ENCODE measurements around the gene KCNG2. TPM values are rescaled to one million over a fixed set of nuclear protein-coding genes. Genes with fewer than 3 reads are reported as not detected.

The KCNG2 gene
- polyA plus RNA-seq, 3 donors, result 0.05 to 0.45 (median 0.42) TPM

DNA sequence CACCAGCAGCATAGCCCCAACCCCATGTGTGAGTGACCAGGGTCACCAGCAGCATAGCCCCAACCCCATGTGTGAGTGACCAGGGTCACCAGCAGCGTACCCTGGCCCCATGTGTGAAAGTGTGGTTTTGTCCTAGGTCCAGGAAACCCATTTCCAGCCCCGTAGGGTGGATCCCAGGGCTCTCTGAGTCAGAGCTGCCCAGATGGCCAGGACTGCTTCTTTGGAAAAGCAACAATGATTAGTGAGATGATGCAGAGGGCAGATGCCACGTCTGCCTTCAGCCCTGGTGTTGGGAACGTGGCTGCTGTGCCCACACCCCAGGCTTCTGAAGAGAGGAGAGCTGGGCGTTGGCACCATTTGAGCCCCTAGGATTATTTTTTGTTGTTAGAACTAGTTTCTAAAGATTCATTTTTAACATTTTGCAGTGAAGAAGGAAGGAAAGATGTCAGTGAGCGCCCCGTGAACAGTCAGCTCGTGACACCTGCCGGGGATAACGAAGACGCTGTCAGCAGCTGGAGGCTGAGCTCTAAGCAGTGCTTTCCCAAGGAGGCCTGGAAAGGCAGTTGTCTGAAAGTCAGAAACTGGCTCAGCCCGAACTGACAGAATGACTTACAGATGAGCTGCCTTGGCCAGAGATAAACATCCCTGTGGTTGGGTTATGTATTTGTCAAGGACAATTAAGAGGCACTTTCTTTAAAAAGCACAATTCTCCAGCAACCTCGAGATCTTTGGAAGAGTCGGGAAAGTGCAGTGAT, 32.1 kb upstream of the KCNG2 start:
- 59 to 63% (median 62%) methylated on average over 14 of the region's 14 CpGs for WGBS, 3 donors
- no peak overlapping the region for H3K27ac ChIP-seq (ENCODE audit: low read depth, low read length)

DNA sequence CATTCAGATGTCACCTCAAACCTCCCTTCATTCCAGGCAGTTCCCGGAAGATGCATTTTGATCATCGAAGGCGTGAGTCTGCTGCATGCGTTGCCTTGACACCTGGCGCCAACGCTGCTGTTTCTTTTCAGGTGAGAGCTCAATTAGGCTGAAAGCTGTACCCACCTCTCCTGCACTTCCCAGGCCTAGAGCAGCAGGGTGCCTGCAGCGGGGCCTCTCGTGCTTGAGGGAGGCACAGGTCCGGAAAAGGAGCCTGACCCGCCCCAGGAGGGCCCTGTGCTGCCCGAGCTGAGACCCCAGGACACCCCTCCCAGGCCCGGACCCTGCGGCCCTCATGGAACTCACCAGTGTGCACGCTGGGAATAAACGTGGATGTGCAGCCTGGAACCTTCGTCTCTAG, 31.4 kb upstream of the KCNG2 start:
- H3K27ac ChIP-seq (ENCODE audit: low read depth, low read length), result no peak overlapping the region
- WGBS, 3 donors, result 62 to 67% (median 62%) methylated on average over 16 of the region's 16 CpGs

- WGBS, 3 donors, result 39 to 56% (median 49%) methylated on average over 3 of the region's 3 CpGs
- H3K27ac ChIP-seq (ENCODE audit: low read depth, low read length), result no peak overlapping the region
Measured at GRCh38 chr18:79768745-79769144, 29.0 kb upstream of the KCNG2 start.

DNA sequence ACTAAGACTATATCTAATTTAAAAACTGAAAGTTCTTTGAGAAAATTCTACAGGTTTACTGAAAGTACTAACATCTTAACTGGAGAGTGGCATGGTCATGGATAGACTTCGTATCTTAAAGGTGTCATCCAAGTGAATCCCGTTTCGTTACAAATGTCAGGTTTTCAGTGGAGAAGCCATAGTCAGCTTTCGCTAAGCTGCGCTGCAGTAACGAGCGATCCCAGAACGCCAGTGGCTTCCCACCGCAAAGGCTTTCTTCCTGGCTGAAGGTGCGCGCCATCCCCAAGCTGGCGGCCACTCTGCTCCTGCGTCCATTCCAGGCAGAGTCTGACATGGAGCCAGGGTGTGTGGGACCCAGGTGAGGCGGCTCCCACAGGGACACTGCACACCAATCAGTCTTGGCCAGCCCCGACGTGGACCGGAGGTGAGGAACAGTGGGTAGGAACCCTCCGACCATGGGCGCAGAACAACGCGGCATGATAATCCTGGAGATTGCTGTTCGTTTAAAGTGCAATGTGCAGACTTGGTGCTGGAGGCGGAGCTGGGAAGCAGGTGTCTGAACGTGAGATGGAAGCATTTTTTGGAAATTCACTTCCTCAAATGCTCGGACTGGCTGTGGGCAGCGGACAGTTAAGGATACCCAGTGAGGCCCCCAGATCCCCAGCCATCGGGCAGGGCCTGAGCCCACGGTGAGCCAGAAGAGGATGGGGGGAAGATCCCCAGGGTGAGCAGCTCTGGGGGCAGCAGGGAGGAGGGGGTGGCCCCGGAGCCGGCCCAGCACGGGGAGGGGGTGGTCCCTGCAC, 27.8 kb upstream of the KCNG2 start:
- no peak overlapping the region for H3K27ac ChIP-seq (ENCODE audit: low read depth, low read length)
- 82 to 85% (median 84%) methylated on average over 30 to 31 of the region's 31 CpGs for WGBS, 3 donors

DNA sequence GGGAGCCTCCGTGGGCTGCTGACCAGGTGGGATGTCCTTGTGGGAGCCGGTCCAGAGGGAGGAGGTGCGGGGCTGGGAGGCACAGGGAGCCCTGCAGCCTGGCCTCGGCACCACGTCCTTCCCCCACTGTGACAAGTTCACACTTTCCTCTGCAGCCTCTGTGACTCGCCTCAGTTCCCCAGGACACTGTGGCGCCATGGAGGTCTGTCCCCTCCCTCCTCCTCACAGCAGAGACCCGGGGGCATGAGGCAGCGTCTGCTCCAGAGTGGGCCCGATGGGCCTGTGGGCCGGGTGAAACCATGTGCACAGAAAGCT, 27.3 kb upstream of the KCNG2 start:
- 66 to 69% (median 67%) methylated on average over 11 of the region's 11 CpGs for WGBS, 3 donors
- H3K27ac ChIP-seq (ENCODE audit: low read depth, low read length), result no peak overlapping the region

DNA sequence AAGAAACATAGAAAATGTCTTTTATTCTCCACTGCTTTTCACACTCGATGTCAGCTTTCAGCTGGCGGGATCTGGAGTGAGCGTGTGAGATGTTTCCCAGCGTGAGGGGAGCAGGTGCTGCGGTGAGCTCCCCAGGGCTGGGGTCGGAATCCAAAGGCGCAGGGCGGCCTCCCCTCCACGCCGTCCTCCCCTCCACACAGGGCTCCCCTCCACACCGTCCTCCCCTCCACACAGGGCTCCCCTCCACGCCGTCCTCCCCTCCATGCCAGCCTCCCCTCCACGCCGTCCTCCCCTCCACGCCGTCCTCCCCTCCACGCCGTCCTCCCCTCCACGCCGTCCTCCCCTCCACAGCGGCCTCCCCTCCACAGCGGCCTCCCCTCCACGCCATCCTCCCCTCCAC, 26.9 kb upstream of the KCNG2 start:
- WGBS, 3 donors, result 77 to 85% (median 82%) methylated on average over 11 to 23 of the region's 24 CpGs
- no peak overlapping the region for H3K27ac ChIP-seq (ENCODE audit: low read depth, low read length)

GRCh38 chr18:79771446-79772107, 26.2 kb upstream of the KCNG2 start:
- WGBS, 3 donors, result 68 to 69% (median 69%) methylated on average over 35 of the region's 35 CpGs
- H3K27ac ChIP-seq (ENCODE audit: low read depth, low read length), result no peak overlapping the region

- no peak overlapping the region for H3K27ac ChIP-seq (ENCODE audit: low read depth, low read length)
- WGBS, 3 donors, result 66 to 81% (median 71%) methylated on average over 33 to 38 of the region's 38 CpGs
Measured at GRCh38 chr18:79772108-79772864, 25.5 kb upstream of the KCNG2 start.

GRCh38 chr18:79772865-79773696, 24.7 kb upstream of the KCNG2 start:
- 85 to 93% (median 90%) methylated on average over 31 of the region's 31 CpGs for WGBS, 3 donors
- no peak overlapping the region for H3K27ac ChIP-seq (ENCODE audit: low read depth, low read length)

DNA sequence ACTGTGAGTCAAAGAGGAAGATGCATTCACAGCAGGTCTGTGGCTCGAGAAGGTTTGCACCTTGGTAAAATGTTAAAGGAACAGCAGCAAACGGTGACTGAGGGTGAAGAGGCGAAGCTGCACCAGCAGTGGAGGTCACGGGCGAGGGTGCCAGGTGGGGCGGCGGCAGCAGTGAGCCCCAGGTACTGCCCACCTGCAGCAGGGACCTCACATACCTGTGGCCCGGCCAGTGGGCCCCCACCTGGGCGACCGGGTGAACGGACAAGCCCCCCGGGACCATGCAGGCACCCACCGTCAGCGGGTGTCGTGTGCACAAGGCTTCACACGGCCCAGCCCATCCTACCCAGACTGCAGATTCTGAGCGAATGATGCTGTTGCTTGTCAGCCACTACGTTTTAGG, 23.6 kb upstream of the KCNG2 start:
- H3K27ac ChIP-seq (ENCODE audit: low read depth, low read length), result no peak overlapping the region
- WGBS, 3 donors, result 75 to 78% (median 77%) methylated on average over 18 of the region's 18 CpGs

DNA sequence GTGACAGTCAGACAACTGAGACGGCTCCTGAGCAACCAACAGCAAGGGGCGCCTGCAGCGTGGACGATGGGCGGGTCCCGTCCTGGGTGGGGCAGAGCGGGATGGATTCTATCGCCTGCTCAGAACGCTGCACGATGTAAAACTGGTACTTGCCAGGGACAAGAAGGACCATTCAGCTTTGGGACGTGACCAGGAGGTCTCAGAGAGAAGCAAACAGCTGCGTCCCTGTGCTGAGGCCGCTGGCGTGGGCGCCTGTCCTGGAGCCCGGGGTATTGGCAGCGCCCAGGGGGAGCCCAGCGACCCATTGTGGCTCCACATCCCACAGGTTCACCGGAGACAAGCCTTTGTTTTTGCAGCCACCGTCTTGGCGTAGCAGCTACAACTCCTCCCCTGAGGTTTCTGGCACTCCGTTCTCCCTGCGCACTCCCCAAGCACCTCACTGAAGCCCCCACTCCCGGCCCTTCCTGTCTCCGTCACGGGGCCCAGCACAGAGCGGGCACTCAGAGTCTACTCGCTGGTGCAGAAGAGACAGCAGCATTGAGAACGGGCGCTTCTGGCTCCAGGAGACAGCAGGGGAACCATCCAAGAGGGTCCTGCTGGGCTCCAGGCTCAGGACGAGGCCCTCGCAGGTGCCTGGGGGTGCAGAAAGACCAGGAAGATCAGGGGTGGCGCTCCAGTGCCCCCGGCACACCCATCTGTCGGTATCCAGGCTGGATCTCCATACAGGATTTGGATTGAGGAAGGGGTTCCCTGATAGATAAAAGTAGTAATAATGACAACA, 22.1 kb upstream of the KCNG2 start:
- WGBS, 3 donors, result 78 to 85% (median 82%) methylated on average over 35 of the region's 35 CpGs
- H3K27ac ChIP-seq (ENCODE audit: low read depth, low read length), result no peak overlapping the region

DNA sequence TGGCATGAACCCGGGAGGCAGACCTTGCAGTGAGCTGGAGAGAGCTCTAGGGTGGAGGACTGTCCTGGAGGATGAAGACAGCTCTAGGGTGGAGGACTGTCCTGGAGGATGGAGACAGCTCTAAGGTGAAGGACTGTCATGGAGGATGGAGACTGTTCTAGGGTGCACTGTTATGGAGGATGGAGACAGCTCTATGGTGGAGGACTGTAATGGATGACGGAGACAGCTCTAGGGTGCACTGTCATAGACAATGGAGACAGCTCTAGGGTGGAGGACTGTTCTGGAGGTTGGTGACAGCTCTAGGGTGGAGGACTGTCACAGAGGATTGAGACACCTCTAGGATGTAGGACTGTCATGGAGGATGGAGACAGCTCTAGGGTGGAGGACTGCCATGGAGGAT, 21.1 kb upstream of the KCNG2 start:
- 70 to 88% (median 84%) methylated on average over 2 of the region's 2 CpGs for WGBS, 3 donors
- no peak overlapping the region for H3K27ac ChIP-seq (ENCODE audit: low read depth, low read length)

DNA sequence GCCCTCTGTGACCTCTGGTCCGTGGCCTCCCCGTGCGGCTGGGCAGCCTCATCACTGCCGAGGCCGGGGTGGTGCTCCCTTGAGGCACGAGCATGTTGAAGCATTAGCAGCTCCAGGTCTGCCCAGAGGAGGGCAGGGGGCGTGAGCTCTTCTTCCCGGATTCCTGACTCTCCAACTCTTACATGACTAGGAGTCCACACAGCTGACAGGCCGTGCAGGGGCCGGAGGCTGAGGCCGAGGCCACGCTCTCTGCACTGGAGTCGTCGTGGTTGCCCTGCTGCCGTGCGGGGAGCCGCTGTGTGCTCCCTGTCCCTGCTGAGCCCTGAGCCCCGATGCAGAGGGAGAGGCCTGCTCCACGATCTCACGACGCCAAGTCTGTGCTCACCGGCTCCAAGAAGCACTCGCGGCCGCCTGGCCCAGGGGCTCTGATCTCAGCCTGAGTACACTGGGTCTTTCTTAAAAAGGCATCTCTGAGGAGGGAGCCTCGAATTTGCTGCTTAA, 19.4 kb upstream of the KCNG2 start:
- H3K27ac ChIP-seq (ENCODE audit: low read depth, low read length), result no peak overlapping the region
- WGBS, 3 donors, result 52 to 65% (median 63%) methylated on average over 26 of the region's 26 CpGs

- 73 to 82% (median 79%) methylated on average over 29 of the region's 29 CpGs for WGBS, 3 donors
Measured at GRCh38 chr18:79779021-79779699, 18.6 kb upstream of the KCNG2 start.

DNA sequence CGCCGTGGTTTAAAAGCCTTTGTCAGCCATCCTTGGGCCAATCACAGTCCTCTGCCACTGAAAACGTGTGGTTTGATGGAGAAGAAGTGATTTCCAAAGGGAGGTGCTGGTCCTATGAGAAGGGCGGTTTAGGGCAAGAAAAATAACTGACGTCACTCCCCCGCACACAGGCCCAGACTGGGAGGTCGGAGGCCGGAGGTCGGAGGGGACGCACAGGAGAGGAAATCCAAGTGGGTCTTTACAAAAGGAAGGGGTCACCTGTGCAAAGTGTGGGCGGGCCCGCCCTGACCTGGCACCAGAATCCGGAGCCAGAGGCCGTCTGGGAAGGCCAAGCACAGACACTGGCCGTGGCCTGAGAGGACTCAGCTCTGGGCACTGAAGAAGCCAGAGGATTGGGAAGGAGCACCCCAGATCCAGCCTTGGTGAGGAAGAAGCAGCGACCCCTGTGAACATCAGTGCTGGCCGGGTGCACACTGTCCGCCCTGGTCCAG, 18.0 kb upstream of the KCNG2 start:
- WGBS, 3 donors, result 78 to 84% (median 78%) methylated on average over 17 to 18 of the region's 18 CpGs
- no peak overlapping the region for H3K27ac ChIP-seq (ENCODE audit: low read depth, low read length)

More at GRCh38 chr18:79779021-79779699, 18.6 kb upstream of the KCNG2 start:
- no peak overlapping the region for H3K27ac ChIP-seq (ENCODE audit: low read depth, low read length)

DNA sequence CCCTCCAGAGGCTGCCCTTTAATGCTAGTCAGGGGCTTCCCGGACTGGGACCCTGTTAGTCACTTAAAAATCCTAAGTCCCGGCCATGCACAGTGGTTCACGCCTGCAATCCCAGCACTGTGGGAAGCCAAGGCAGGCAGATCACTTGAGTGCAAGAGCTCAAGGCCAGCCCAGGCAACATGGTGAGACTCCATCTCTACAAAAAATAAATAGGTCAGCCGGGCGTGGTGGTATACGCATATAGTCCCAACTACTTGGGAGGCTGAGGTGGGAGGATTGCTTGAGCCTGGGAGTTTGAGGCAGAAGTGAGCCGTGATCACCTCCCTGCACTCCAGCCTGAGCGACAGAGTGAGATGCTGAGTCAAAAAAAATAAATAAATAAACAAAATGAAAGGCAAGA, 17.2 kb upstream of the KCNG2 start:
- 90 to 93% (median 90%) methylated on average over 8 of the region's 8 CpGs for WGBS, 3 donors
- H3K27ac ChIP-seq (ENCODE audit: low read depth, low read length), result no peak overlapping the region
